GM12873 (cell line): ENCODE results near the gene ESPNL.

Experiments used
- TF ChIP-seq, protein P1 (sequence below): IDR thresholded peaks from 2 replicates; pipeline ENCODE4 v1.5.1; 2012; ENCODE audit warnings: low read depth, mild to moderate bottlenecking, moderate library complexity, low read length, control low read depth; ENCODE audit not compliant: insufficient read depth; ENCODE audit errors: missing control alignments

The ESPNL gene, protein sequence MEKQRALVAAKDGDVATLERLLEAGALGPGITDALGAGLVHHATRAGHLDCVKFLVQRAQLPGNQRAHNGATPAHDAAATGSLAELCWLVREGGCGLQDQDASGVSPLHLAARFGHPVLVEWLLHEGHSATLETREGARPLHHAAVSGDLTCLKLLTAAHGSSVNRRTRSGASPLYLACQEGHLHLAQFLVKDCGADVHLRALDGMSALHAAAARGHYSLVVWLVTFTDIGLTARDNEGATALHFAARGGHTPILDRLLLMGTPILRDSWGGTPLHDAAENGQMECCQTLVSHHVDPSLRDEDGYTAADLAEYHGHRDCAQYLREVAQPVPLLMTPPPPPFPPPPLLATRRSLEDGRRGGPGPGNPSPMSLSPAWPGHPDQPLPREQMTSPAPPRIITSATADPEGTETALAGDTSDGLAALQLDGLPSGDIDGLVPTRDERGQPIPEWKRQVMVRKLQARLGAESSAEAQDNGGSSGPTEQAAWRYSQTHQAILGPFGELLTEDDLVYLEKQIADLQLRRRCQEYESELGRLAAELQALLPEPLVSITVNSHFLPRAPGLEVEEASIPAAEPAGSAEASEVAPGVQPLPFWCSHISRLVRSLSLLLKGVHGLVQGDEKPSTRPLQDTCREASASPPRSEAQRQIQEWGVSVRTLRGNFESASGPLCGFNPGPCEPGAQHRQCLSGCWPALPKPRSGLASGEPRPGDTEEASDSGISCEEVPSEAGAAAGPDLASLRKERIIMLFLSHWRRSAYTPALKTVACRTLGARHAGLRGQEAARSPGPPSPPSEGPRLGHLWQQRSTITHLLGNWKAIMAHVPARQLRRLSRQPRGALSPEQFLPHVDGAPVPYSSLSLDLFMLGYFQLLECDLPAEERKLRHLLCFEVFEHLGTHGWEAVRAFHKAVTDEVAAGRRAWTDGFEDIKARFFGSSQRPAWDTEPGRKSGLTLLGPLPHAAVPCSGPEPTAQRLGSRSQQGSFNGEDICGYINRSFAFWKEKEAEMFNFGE

DNA sequence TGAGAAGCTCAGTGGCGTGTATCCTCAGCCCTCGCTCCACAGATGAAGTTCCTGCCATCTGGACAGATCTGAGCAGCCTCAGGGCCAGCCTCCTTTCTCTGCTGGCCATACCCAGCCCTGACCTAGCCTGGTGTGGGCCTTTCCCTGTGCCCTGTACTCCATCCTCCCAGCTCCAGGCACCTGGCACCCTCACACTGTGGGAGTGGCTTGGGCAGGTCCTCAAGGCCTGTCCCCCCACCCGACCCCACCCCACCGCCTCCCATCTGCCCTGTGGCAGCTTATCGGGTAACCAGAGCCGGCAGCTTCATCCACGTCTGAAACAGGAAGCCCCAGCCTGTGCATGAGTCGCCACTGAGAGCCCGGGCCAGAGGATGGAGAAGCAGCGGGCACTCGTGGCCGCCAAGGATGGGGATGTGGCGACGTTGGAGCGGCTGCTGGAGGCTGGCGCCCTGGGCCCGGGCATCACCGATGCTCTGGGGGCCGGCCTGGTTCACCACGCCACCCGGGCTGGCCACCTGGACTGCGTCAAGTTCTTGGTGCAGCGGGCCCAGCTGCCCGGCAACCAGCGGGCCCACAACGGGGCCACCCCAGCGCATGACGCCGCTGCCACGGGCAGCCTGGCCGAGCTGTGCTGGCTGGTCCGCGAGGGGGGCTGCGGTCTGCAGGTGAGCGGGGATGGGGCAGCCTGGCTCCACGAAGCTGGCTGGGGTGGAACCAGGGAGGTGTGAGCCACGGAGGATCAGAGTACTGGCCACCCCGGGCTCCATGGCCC lies at the start of gene ESPNL:
Gene ESPNL (plus strand): TSS at position 292 of the 772 bp plus-strand sequence. CDS start 80 bp downstream, at position 372.
- TF ChIP-seq, protein P1, sequence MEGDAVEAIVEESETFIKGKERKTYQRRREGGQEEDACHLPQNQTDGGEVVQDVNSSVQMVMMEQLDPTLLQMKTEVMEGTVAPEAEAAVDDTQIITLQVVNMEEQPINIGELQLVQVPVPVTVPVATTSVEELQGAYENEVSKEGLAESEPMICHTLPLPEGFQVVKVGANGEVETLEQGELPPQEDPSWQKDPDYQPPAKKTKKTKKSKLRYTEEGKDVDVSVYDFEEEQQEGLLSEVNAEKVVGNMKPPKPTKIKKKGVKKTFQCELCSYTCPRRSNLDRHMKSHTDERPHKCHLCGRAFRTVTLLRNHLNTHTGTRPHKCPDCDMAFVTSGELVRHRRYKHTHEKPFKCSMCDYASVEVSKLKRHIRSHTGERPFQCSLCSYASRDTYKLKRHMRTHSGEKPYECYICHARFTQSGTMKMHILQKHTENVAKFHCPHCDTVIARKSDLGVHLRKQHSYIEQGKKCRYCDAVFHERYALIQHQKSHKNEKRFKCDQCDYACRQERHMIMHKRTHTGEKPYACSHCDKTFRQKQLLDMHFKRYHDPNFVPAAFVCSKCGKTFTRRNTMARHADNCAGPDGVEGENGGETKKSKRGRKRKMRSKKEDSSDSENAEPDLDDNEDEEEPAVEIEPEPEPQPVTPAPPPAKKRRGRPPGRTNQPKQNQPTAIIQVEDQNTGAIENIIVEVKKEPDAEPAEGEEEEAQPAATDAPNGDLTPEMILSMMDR, result no peak

DNA sequence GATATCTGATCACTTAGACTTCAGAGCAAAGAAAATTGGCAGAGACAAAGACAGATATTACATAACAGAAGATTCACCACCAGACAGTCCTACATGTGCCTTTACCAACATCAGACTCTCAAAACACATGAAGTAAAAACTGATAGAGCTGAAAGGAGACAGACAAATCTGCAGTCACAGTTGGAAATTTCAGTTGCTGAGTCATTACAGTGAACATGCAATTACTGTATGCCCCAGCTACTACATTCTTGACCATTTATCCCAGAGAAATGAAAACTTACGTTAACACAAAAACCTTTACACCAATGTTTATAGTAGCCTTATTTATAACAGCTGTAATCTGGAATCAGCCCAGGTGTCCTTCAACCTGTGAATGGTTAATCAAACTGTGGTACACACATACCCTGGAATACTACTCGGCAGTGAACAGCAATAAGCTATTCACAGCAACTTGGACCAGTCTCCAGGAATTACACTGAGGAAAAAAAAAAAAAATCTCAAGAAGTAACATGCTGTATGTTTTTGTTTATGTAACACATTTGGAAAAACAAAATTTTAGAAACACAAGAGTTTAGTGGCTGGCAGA lies 46.9 kb upstream of the ESPNL start:
- TF ChIP-seq, protein P1, result no peak

DNA sequence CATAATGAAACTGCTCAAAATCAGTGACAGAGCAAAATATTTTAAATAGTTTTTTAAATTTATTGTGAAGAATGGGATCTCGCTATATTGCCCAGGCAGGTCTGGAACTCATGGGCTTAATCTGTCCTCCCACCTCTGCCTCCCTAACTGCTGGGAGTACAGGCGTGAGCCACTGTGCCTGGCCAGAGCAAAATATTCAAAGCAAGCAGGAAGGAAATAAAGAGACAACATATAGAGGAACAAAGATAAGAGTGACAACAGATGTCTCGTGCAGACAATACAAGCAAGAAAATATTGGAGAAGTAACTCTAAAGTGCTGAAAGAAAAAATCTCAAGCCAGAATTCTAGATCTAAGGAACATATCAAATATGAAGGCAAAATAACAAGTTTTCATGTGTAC lies 44.3 kb upstream of the ESPNL start:
- TF ChIP-seq, protein P1, result no peak

DNA sequence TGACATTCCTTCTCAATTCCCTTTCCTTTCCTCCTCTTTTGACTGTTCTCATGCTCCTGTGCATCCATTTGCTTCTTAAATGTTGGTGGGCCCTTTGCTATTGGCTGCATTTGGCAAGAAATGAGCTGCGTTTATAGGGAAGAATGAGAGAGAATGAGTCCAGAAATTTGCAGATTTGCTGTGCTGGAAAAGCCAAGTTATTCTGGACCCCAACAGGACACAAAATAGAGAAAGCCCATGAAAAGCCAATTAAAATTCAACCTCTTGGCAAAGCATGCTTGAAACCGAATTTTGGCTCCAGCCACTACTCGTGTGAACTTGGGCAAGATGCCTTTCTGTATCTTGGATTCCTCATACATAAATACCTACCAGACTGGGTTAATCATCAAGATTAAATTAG lies 40.6 kb upstream of the ESPNL start:
- TF ChIP-seq, protein P1, result no peak

DNA sequence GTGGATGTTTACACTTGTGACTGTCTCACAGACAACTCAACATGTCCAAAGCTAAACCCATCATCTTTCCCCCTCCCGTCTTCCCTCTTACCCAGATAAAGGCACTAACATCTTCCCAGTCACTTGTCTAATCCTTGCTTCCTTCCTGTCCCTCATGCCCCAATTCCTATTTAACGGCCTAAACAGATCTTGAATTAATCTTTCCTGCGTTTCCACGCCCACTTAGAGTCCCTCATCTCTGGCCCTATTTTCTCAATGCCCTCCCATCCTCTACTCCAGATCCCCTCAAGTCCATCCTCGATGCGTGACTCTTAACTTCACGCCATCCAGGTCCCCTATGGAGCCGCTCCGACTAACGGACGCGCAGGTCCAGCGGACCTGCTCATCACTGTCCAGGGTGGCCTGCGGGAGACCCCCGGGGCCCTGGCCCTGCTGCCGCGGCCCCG lies 40.0 kb upstream of the ESPNL start:
- TF ChIP-seq, protein P1, result no peak

DNA sequence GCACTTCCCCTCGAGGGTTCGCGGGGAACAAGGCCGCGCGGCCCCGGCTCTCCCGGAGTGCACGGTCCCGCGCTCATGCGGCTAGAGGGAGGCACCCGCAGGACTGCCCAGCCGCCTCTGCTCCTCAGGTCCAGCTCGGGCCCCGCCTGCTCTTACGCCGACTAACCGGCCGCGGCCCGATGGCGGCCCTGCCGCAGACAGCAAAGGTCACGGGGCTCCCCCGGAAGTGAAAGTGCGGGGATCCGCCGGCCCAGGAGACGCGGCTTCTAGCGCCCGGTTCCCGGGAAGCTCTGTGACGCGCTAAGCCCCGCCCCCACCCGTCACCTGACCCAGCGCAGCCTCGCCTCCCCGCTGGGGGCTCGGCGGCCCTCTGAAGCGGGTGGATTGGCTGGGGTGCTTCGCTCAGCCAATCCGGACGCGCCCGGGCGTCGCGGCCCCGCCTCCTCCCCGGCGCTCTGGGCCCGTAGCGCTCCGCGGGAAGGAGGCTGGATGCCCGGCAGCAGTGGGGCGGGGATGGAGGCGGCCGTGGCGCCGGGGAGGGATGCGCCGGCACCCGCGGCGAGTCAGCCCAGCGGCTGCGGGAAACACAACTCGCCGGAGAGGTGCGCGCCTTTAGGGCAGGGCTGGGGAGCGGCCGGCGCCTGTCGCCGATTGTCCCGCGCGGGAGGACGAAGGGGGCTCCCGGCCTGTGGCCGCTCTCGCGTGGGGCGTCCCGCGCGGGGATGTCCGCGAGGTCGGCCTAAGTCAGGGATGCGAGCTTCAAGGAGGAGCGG lies 39.4 kb upstream of the ESPNL start, which contains the start of gene SCLY:
Gene SCLY (plus strand): TSS at position 460 of the 773 bp plus-strand sequence. CDS start 54 bp downstream, at position 514.
- TF ChIP-seq, protein P1, result no peak
